ENCODE data around the gene DOK7. TPM values are rescaled to one million over a fixed set of nuclear protein-coding genes. Genes with fewer than 3 reads are reported as not detected.
A peak's percentile ranks its signal among the peaks of the same experiment; 100 is the strongest.

Gene DOK7
- total and polyA plus RNA-seq, 2 donors (not counting 1 experiment from before 2014, with no cell fraction given), result 0.17 TPM; not detected in 1

- H3K4me3 ChIP-seq (replicated peaks in 1 of 4; ENCODE audit: control extremely low read depth in 1 of 4, insufficient read depth in 1 of 4, low read depth in 3 of 4, low read length in 4 of 4), result no peak overlapping the region
- no peak overlapping the region for H3K9ac ChIP-seq (ENCODE audit: insufficient read depth, low read length)
- no peak overlapping the region for H3K27ac ChIP-seq (ENCODE audit: insufficient read depth, low read length)
- no peaks in the 10 kb centered on the region for H3K4me1 ChIP-seq (ENCODE audit: control insufficient read depth, extremely low read depth, insufficient read depth, low read length)
- no peaks in the 10 kb centered on the region for H3K79me2 ChIP-seq (ENCODE audit: control insufficient read depth, insufficient read depth, low read length)
- DNase-seq (ENCODE audit: low read depth in 2 of 2), result peak; percentile 44 to 76
- H3K4me2 ChIP-seq (ENCODE audit: extremely low read depth, insufficient read depth, low read length), result no peak overlapping the region
- H3K27me3 ChIP-seq (ENCODE audit: control insufficient read depth, insufficient read depth, low read length), result peaks cover 16% of the 10 kb centered on the region
- H3K9me3 ChIP-seq (ENCODE audit: control insufficient read depth, insufficient read depth, low read depth, low read length), result no peaks in the 10 kb centered on the region
- no peak overlapping the region for H2AFZ ChIP-seq (ENCODE audit: low read length)
- TF ChIP-seq CTCF (conservative IDR thresholded peaks at IDR 0.05 in 1 of 2, IDR thresholded peaks at IDR 0.05 in 1 of 2; ENCODE audit: low read depth in 1 of 2, low read length in 2 of 2) (peak; percentile 97 to 99), EZH2 (IDR thresholded peaks at IDR 0.05; ENCODE audit: low read length, missing control alignments) (no peak)
- no peaks in the 10 kb centered on the region for H4K20me1 ChIP-seq (ENCODE audit: control insufficient read depth, extremely low read depth, insufficient read depth, low read length)
- no peaks in the 10 kb centered on the region for H3K36me3 ChIP-seq (ENCODE audit: control insufficient read depth, insufficient read depth, low read length)
Measured at GRCh38 chr4:3480528-3481112, 17.5 kb downstream of the DOK7 start.

DNA sequence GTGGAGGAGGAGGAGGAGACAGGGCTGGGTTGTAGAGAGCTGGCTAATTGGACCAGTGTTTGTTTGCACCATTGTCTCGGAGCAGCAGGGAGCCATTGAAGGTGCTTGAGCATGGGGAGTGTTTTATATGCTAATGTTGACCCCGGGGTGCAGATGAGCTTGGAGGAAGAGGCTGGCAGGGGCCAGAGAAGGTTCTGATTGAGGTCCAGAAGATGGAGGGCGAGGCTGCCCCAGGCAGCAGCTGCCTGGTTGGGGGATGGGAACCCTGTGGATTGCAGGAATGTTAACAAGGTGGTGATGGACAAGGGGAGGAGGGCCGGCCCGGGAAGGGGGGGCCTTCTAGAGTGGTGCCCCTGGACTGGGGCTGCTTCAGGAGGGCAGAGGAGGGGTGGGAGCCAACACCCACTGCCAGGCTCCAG lies 18.0 kb downstream of the DOK7 start:
- Histone ChIP-seq H3K27me3 (ENCODE audit: control insufficient read depth, insufficient read depth, low read length) (peaks cover 16% of the 10 kb centered on the region), H3K36me3 (ENCODE audit: control insufficient read depth, insufficient read depth, low read length) (no peaks in the 10 kb centered on the region), H3K9me3 (ENCODE audit: control insufficient read depth, insufficient read depth, low read depth, low read length) (no peaks in the 10 kb centered on the region), H3K4me3 (replicated peaks in 1 of 4; ENCODE audit: control extremely low read depth in 1 of 4, insufficient read depth in 1 of 4, low read depth in 3 of 4, low read length in 4 of 4) (no peak overlapping the region), H3K27ac (ENCODE audit: insufficient read depth, low read length) (no peak overlapping the region), H3K79me2 (ENCODE audit: control insufficient read depth, insufficient read depth, low read length) (no peaks in the 10 kb centered on the region), H3K4me2 (ENCODE audit: extremely low read depth, insufficient read depth, low read length) (no peak overlapping the region), H2AFZ (ENCODE audit: low read length) (no peak overlapping the region), H3K4me1 (ENCODE audit: control insufficient read depth, extremely low read depth, insufficient read depth, low read length) (no peaks in the 10 kb centered on the region), H3K9ac (ENCODE audit: insufficient read depth, low read length) (no peak overlapping the region), H4K20me1 (ENCODE audit: control insufficient read depth, extremely low read depth, insufficient read depth, low read length) (no peaks in the 10 kb centered on the region)
- TF ChIP-seq EZH2 (IDR thresholded peaks at IDR 0.05; ENCODE audit: low read length, missing control alignments) (no peak), CTCF (conservative IDR thresholded peaks at IDR 0.05 in 1 of 2, IDR thresholded peaks at IDR 0.05 in 1 of 2; ENCODE audit: low read depth in 1 of 2, low read length in 2 of 2) (no peak)
- no peak for DNase-seq (ENCODE audit: low read depth in 2 of 2)

DNA sequence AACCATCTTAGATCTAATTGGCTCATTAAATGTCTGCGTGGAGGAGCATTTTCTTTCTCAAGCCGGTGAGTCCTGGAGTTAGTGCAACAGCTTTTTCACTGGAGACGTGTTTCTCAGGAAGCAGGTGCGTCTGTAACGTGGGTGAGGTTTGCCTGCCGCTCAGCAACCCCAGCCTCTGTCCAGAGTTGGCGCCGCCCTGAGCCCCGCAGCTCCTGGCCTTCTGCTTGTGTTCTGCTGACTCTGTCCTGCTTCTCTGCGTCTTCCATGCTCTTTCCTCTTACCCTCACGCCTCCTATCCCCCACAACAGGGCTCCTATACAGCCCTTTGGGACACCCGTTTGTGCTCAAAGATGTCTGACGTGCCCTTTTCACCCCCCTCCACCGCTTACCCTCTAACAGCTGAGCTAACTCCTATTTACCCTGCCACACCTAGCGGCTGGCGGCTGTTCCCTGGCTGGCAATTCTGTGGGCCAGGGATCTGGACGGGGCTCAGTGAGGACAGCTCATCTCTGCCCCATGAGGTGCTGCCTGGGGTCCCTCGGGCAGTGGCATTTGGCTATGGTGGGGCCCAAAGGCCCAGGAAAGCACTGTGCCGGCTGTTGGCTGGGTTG lies 18.8 kb downstream of the DOK7 start:
- DNase-seq (ENCODE audit: low read depth in 2 of 2), result no peak
- Histone ChIP-seq H3K27me3 (ENCODE audit: control insufficient read depth, insufficient read depth, low read length) (peaks cover 16% of the 10 kb centered on the region), H3K27ac (ENCODE audit: insufficient read depth, low read length) (no peak overlapping the region), H2AFZ (ENCODE audit: low read length) (no peak overlapping the region), H4K20me1 (ENCODE audit: control insufficient read depth, extremely low read depth, insufficient read depth, low read length) (no peaks in the 10 kb centered on the region), H3K36me3 (ENCODE audit: control insufficient read depth, insufficient read depth, low read length) (no peaks in the 10 kb centered on the region), H3K4me3 (replicated peaks in 1 of 4; ENCODE audit: control extremely low read depth in 1 of 4, insufficient read depth in 1 of 4, low read depth in 3 of 4, low read length in 4 of 4) (no peak overlapping the region), H3K9ac (ENCODE audit: insufficient read depth, low read length) (no peak overlapping the region), H3K79me2 (ENCODE audit: control insufficient read depth, insufficient read depth, low read length) (no peaks in the 10 kb centered on the region), H3K4me2 (ENCODE audit: extremely low read depth, insufficient read depth, low read length) (no peak overlapping the region), H3K9me3 (ENCODE audit: control insufficient read depth, insufficient read depth, low read depth, low read length) (no peaks in the 10 kb centered on the region), H3K4me1 (ENCODE audit: control insufficient read depth, extremely low read depth, insufficient read depth, low read length) (no peaks in the 10 kb centered on the region)
- TF ChIP-seq EZH2 (IDR thresholded peaks at IDR 0.05; ENCODE audit: low read length, missing control alignments) (no peak), CTCF (conservative IDR thresholded peaks at IDR 0.05 in 1 of 2, IDR thresholded peaks at IDR 0.05 in 1 of 2; ENCODE audit: low read depth in 1 of 2, low read length in 2 of 2) (no peak)

Data from fibroblast of lung (primary cell).